Measurements from ENCODE around the gene ITIH2. TPM values are rescaled to one million over a fixed set of nuclear protein-coding genes. Genes with fewer than 3 reads are reported as not detected.

The ITIH2 gene
- total and polyA plus RNA-seq, 2 experiments from 2014 or later: 70.2 to 181 TPM

GRCh38 chr10:7722927-7723529 lies 19.9 kb downstream of the ITIH2 start:
- Histone ChIP-seq H3K4me1 (ENCODE audit: insufficient read depth) (no peaks in the 10 kb centered on the region), H4K20me1 (ENCODE audit: insufficient read depth, poor library complexity, severe bottlenecking) (no peaks in the 10 kb centered on the region), H3K4me3 (no peak overlapping the region), H2AFZ (no peak overlapping the region), H3K4me2 (no peak overlapping the region), H3K9me2 (replicated peaks; ENCODE audit: insufficient read depth) (no peaks in the 10 kb centered on the region), H3K36me3 (replicated peaks; ENCODE audit: insufficient read depth, low read depth) (no peaks in the 10 kb centered on the region), H3K79me2 (no peaks in the 10 kb centered on the region), H3K9me3 (ENCODE audit: low read depth) (no peaks in the 10 kb centered on the region), H3K27me3 (peaks cover 10% of the 10 kb centered on the region), H3K27ac (no peak overlapping the region)
- TF ChIP-seq EZH2 (IDR thresholded peaks at IDR 0.05; ENCODE audit: borderline replicate concordance): no peak
- TF ChIP-seq, protein P1, sequence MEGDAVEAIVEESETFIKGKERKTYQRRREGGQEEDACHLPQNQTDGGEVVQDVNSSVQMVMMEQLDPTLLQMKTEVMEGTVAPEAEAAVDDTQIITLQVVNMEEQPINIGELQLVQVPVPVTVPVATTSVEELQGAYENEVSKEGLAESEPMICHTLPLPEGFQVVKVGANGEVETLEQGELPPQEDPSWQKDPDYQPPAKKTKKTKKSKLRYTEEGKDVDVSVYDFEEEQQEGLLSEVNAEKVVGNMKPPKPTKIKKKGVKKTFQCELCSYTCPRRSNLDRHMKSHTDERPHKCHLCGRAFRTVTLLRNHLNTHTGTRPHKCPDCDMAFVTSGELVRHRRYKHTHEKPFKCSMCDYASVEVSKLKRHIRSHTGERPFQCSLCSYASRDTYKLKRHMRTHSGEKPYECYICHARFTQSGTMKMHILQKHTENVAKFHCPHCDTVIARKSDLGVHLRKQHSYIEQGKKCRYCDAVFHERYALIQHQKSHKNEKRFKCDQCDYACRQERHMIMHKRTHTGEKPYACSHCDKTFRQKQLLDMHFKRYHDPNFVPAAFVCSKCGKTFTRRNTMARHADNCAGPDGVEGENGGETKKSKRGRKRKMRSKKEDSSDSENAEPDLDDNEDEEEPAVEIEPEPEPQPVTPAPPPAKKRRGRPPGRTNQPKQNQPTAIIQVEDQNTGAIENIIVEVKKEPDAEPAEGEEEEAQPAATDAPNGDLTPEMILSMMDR (IDR thresholded peaks at IDR 0.05; ENCODE audit: poor library complexity): no peak
- no peak for TF ChIP-seq EZH2phosphoT487 (IDR thresholded peaks at IDR 0.05; ENCODE audit: low read depth, severe bottlenecking, unreplicated experiment)
- WGBS (ENCODE audit: low lambda C conversion rate, missing lambda C conversion rate): 92% methylated on average over 11 of the region's 18 CpGs
- no peak for DNase-seq (ENCODE audit: low spot score)

GRCh38 chr10:7734821-7735220 lies 31.7 kb downstream of the ITIH2 start:
- Histone ChIP-seq H3K27me3 (no peaks in the 10 kb centered on the region), H3K9me2 (replicated peaks; ENCODE audit: insufficient read depth) (no peaks in the 10 kb centered on the region), H4K20me1 (ENCODE audit: insufficient read depth, poor library complexity, severe bottlenecking) (no peaks in the 10 kb centered on the region), H3K36me3 (replicated peaks; ENCODE audit: insufficient read depth, low read depth) (no peaks in the 10 kb centered on the region), H3K9me3 (ENCODE audit: low read depth) (no peaks in the 10 kb centered on the region), H3K27ac (no peak overlapping the region), H2AFZ (no peak overlapping the region), H3K4me3 (no peak overlapping the region), H3K4me1 (ENCODE audit: insufficient read depth) (no peaks in the 10 kb centered on the region), H3K79me2 (no peaks in the 10 kb centered on the region), H3K4me2 (no peak overlapping the region)
- DNase-seq (ENCODE audit: low spot score): no peak
- TF ChIP-seq EZH2 (IDR thresholded peaks at IDR 0.05; ENCODE audit: borderline replicate concordance): no peak
- TF ChIP-seq, protein P1 (IDR thresholded peaks at IDR 0.05; ENCODE audit: poor library complexity): no peak
- no peak for TF ChIP-seq EZH2phosphoT487 (IDR thresholded peaks at IDR 0.05; ENCODE audit: low read depth, severe bottlenecking, unreplicated experiment)
- WGBS (ENCODE audit: low lambda C conversion rate, missing lambda C conversion rate): 91% methylated on average over 13 of the region's 13 CpGs

GRCh38 chr10:7738536-7739407 lies 35.7 kb downstream of the ITIH2 start:
- H3K9me2 ChIP-seq (replicated peaks; ENCODE audit: insufficient read depth): no peaks in the 10 kb centered on the region
- H3K4me1 ChIP-seq (ENCODE audit: insufficient read depth): no peaks in the 10 kb centered on the region
- no peaks in the 10 kb centered on the region for H3K36me3 ChIP-seq (replicated peaks; ENCODE audit: insufficient read depth, low read depth)
- H4K20me1 ChIP-seq (ENCODE audit: insufficient read depth, poor library complexity, severe bottlenecking): no peaks in the 10 kb centered on the region
- H3K27me3 ChIP-seq: no peaks in the 10 kb centered on the region
- no peaks in the 10 kb centered on the region for H3K79me2 ChIP-seq
- H3K4me3 ChIP-seq: no peak overlapping the region
- no peak overlapping the region for H3K4me2 ChIP-seq
- TF ChIP-seq, protein P1 (IDR thresholded peaks at IDR 0.05; ENCODE audit: poor library complexity): no peak
- no peak for TF ChIP-seq EZH2 (IDR thresholded peaks at IDR 0.05; ENCODE audit: borderline replicate concordance)
- no peak for TF ChIP-seq EZH2phosphoT487 (IDR thresholded peaks at IDR 0.05; ENCODE audit: low read depth, severe bottlenecking, unreplicated experiment)
- no peak for DNase-seq (ENCODE audit: low spot score)
- WGBS (ENCODE audit: low lambda C conversion rate, missing lambda C conversion rate): 82% methylated on average over 20 of the region's 20 CpGs
- H3K9me3 ChIP-seq (ENCODE audit: low read depth): no peaks in the 10 kb centered on the region
- H2AFZ ChIP-seq: no peak overlapping the region
- no peak overlapping the region for H3K27ac ChIP-seq

Data from hepatocyte (in vitro differentiated cells).